Activated CD8-positive, alpha-beta memory T cell treated with anti-CD3 and anti-CD28 coated beads for 36 hours (primary cell): ENCODE results near the gene TMED9. TPM values are rescaled to one million over a fixed set of nuclear protein-coding genes. Genes with fewer than 3 reads are reported as not detected.
"Not testable (repeated sequence)": the region's sequence is repeated elsewhere in the genome, so short reads cannot be mapped to it uniquely, and the experiment has no call there.

Source experiments
- CTCF ChIA-PET: fragments of 350-600 bp; sonication (Branson Sonifier 250); formaldehyde crosslinking; loops from one replicate; lab custom pipeline; 2021; ENCODE audit warnings: antibody characterized with exemption; lab: Charles Lee
- POLR2A ChIA-PET: fragments of 350-600 bp; sonication (Branson Sonifier 250); formaldehyde crosslinking; loops from one replicate; lab custom pipeline; 2021; ENCODE audit warnings: antibody characterized with exemption; lab: Charles Lee
- total RNA-seq, 2 experiments: library from RNA; stranded (reverse); gene quantifications; one replicate each; pipeline ENCODE4 v1.2.3, GENCODE V29; 2021

Gene TMED9
- 100 to 1,000 TPM; 136 to 137 TPM for total RNA-seq

DNA sequence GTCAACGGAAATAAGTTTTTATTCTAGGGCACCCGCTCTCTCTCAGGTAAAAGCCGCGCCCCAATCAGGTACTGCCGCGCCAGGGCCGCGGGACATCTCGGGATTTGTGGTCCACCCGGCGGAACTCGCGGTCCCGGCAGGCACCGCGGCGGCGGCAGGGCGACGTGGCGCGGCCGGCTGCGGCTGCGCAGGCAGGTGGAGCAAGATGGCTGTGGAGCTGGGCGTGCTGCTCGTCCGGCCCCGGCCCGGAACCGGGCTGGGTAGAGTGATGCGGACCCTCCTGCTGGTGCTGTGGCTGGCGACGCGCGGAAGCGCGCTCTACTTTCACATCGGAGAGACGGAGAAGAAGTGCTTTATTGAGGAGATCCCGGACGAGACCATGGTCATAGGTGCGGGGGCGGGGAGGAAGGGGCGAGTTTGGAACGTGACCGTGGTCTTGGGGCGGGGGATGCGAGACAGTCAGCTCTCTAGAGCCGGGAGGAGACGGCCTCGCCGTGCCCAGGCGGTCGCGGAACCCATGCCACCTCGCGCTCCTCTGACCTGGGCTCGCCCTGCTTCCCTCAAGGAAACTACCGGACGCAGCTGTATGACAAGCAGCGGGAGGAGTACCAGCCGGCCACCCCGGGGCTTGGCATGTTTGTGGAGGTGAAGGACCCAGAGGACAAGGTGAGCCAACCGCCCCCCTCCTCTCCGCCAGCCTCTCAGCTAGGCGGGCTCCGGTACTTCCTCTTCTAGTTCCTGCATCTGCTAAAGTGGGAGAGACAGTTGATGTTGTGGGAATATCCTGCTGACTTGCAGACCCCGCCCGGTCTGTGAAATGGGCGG lies at the start of gene TMED9:
Gene TMED9 (plus strand): TSS at position 194 of the 825 bp plus-strand sequence. CDS start 12 bp downstream, at position 206.
- CTCF ChIA-PET, result interaction anchor here (0.6 to 1.5 kb wide), 3 partner anchors 11 to 243 kb away, joined by 3 read pairs; no protein-coding TSS in a partner anchor

DNA sequence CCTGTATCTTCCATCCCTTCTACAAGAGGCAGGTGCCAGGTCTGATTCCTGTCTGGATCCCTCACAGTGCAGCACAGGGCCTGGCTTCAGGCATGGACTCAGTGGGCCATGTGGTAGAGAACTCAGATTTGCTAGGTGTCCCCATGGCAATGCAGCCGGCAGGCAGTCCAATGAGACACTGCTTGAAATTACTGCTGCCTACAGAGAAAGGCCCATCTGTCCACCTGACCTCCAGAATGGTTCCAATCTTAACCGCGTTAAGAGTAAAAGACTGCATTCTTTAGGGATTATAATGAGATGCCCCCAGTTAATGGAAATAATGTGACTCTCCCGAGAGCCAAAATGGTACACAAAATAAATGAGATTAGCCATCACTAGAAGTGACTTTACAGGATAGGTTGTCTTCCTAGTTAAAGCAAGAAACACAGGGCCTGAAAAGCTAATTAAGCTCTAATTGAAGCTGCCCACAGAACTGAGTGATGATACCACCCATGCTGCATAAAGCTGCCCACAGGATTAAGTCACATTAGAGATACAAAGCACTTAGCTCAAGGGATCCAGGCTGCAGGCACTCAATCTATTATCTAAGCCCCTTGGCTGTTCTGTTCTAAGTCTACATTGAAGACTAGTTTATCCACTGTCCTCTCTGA lies 49.1 kb upstream of the TMED9 start:
- POLR2A ChIA-PET, result no interaction called here
- CTCF ChIA-PET, result no interaction called here

More for the DNA sequence above, at the start of gene TMED9:
- POLR2A ChIA-PET, result interaction anchor here (1.4 to 1.8 kb wide), 2 partner anchors 9 to 76 kb away, joined by 4 to 10 read pairs; partner anchors contain the start of gene DDX41

DNA sequence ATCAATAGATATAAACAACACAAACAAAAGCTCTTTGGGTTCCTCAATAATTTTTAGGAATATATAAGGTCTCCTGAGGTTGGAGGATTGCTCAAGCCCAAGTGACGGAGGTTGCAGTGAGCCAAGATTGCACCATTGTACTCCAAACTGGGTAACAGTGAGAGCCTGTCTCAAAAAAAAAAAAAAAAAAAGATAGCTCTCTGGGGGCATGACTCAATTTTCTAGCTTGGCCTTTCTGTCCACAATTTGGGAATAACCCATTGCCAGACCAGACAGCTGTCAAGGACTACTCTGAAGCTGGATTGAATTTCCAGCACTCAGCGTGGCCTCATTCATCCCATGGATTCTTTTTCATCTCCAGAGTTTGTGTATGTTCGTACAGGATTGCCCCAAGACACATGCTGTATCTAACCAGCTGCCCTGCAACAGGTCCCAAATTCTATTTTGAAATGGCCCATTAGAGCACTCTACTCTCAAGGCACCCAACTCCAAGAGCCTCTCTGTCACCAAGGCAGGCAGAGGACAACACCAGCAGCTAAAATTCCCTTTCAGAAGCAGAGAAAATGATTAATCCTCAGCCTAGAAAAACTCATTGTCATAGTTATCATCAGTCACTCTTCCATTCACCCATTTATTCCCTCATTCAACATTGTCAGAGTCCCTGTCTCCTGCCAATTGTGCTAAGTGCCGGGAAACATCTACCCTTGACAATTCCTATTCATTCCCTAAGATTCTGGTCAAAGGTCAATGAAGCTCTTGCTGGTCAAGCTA lies 46.3 kb upstream of the TMED9 start:
- ChIA-PET CTCF (interaction anchor here (0.5 to 1.1 kb wide), 2 partner anchors 39 to 155 kb away, joined by 3 to 5 read pairs; no protein-coding TSS in a partner anchor), POLR2A (no interaction called here)

DNA sequence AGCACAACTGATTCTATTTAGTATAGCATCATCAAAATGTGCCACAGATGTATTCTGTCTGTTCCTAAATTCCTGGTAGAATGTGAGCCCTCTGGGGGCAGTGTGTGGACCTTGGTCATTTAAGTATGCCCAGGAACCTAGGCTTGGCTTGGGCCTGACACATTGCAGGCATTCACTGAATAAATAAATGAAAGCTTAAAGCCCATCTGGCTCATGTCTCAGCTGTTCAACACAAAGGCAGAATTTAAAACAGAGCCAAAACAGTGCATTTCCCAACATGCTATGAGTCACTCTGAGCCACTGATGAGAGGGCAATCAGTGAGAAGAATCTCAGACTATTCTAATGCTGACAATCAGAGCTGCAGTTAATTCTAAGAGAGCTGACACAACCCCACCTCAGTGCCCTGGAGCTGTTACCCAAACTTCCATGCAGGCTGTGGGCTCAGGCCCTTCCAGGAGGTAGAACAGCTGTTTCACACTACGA lies 45.7 kb upstream of the TMED9 start:
- ChIA-PET POLR2A (no interaction called here), CTCF (interaction anchor here (0.5 to 1.1 kb wide), 3 partner anchors 40 to 522 kb away, joined by 3 to 5 read pairs (median 3); no protein-coding TSS in a partner anchor)

DNA sequence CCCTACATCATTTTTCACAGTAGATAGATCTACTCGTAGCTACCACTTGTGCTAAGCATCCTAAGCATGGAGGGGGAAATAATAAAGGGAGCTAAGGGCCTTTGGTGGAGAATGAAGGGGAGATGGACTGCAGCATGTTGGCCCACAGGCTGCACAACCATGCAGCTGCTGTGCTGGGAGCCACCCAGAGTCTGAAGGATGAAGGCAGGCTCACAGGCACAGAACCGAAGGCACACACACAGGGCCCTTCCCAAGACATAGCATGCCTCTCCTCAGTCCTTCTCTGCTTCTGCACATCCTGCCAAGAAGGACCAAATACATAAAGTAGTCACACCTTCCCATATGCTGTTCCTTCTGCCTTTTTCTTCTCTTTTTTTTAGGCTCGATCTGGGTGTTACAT lies 44.3 kb upstream of the TMED9 start:
- ChIA-PET POLR2A (interaction anchor here (0.5 to 0.7 kb wide), 2 partner anchors 50 to 574 kb away, joined by 3 to 5 read pairs; no protein-coding TSS in a partner anchor), CTCF (no interaction called here)

DNA sequence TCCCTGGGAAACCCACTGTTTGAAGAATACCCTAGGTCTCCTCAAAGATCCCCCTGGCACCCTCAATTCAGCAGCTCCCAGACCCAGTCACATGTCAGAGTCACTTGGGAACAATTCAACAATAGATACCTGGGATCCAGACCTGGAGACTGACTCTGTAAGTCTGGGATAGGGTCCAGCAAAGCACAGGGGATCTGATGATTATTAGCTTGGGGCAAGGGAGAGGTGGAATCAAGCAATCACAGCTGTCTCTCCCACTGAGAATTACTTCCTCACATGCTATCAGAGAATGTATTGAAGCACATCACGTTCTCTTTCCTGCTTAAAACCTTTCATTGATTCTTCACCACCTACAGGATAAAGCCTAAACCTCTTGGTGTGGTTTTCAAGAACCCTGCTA lies 43.5 kb upstream of the TMED9 start:
- ChIA-PET POLR2A (interaction anchor here (0.7 kb wide), 1 partner anchor 574 kb away, joined by 3 read pairs; no protein-coding TSS in a partner anchor), CTCF (interaction anchor here (0.7 kb wide), 1 partner anchor 528 kb away, joined by 5 read pairs; no protein-coding TSS in a partner anchor)

DNA sequence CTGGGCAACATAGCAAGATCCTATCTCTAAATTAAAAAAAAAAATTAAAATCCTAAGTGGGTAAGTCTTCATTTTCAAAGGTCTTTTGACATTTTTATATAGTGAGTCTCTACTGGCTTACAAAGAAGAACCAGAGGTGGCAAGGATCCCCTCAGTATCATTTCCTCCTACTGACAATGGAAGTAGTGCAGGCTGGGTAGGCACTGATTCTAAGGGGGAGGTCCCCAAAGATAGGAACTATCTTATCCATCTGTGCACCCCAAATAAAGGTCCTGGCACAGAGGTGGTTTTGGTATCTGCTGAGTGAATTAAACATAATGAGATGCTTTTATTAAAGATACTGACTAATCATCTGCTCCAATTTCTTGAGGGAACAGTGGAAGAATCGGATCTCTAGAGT lies 41.9 kb upstream of the TMED9 start:
- POLR2A ChIA-PET, result no interaction called here
- CTCF ChIA-PET, result no interaction called here

DNA sequence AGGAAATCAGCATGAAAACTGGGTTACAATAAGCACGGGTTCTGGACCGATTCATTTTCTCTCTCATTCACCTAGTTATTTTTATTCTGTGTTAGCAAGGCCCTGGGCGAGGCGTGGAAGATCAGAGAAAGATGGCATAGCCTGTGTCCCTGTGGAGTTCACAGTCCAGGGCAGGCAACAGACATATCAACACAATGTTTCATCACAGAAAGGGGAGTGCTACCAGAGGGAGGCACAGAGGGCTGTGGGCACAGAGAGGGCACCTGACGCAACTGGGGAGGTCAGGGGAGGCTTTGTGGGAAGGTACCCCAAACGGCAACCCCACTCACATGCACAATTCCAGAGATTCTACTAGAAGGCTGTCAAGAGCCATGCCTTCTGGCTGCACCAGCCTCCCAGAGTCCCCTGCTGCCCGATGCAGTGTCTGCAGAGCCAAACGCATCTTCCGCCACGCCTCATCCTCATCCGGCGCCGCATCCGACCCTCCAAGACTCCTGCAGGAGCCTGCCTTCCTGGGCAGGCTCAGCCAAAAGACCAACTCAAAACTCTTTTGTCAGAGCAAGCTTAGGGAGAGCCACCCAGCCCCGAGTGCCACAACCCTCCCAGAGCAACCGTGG lies 39.1 kb upstream of the TMED9 start:
- ChIA-PET POLR2A (no interaction called here), CTCF (interaction anchor here (1.7 kb wide), 1 partner anchor 34 kb away, joined by 4 read pairs; no protein-coding TSS in a partner anchor)

DNA sequence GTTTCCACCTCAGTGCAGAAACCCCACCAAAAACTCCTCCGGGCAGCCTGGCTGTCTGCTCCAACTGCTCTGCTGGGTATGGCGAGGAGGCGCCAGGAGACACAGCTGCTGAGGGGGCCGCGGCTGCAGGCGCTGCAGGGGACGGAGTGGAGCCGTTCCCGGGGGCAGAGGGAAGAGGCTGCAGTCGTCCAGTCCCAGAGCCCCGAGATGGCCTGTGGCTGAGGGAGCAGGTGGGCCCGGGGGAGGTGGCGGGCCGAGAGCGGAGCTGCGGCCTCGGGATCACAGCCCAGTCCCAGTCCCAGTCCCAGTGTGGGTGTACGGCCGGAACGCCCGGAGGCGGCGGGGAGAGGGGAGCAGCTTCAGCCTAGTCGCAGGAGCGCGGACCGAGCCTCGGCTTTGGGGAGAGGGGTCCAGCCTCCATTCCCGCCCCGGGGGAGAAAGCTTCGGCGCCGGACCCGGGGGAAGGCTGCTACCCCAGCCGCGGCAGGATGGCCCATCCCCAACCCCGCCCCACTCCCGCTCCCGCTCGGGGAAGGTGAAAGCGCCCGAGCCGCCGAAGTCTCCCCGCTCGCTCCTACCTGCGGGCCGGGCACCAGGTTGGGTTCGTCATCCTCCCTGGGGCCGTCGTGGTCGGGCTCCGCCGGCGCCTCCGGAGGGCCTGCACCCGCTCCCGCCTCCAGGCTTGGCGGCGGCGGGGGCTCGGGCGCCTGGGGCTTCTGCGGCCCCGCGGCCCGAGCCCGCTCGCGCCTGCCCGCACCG lies 38.2 kb upstream of the TMED9 start:
- ChIA-PET CTCF (interaction anchor here (1.7 kb wide), 1 partner anchor 33 kb away, joined by 4 read pairs; no protein-coding TSS in a partner anchor), POLR2A (interaction anchor here (0.6 kb wide), 1 partner anchor 44 kb away, joined by 3 read pairs; no protein-coding TSS in a partner anchor)

DNA sequence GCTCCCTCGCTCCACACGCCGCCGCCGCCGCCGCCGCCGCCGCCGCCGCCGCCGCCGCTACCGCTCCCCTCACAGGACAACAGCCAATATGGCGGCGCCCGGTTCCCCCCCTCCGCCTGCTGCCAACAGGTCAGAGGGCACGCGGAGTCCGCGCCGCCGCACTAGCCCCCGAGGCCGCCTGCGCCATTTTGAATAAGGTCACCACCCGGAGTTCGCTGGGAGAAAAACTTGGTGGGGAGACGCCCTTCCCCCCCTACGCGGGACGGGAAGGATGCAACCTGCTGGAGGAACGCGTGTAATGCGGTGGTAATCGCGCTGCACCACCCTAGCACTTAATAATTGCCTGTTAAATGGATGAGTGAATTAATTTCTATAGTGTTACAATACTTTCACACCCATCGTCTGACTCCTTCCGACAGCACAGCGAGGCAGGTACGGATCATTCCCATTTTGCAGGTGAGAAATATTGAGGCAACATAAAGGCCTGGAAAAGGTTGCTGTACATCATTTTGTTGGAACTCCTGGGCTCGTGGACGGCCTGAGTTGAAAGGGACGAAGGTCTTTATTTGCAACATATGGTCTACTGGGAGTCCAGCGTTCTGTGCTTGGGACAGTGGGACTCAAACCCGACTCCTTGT lies 37.4 kb upstream of the TMED9 start, which contains the start of gene FAM193B:
Gene FAM193B (minus strand): TSS at position 90 of the 638 bp plus-strand sequence. CDS start 105 bp downstream, outside the sequence.
- POLR2A ChIA-PET, result interaction anchor here (0.6 kb wide), 1 partner anchor 44 kb away, joined by 3 read pairs; no protein-coding TSS in a partner anchor
- CTCF ChIA-PET, result no interaction called here

DNA sequence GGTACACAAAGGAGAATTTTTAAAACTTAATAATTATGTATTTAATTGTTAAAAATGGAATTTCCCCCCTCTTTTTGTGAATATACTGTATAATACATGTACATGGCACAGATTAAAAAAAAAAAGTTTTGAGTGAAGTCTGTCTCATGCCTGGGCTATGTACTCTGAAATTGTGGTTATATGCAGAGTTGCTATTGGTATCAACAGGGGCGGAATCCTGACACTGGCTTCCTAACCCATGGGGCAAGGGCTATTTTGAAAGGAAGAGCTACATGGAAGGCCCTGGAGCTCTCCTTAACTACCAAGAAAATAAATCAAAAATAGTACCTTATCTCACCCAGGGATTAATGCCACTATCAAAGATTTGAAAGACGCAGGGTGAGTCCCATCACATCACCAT lies 36.8 kb upstream of the TMED9 start:
- POLR2A ChIA-PET, result no interaction called here
- CTCF ChIA-PET, result no interaction called here

DNA sequence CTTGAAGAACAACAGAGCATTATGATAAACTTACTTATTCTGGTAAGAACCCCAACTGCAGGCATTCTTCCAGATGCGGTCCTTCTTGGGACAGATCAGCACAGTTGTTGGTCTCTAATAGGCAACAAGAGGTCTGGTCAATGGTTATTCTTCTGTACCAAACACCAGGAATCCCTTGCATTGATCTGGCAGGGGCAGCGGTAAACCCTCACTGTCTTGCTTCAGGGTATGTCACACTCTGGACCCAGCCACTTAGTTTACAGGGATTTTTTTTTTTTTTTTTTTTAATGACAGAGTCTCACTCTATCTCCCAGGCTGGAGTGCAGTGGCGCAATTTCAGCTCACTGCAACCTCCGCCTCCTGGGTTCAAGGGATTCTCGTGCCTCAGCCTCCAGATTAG lies 36.3 kb upstream of the TMED9 start:
- ChIA-PET CTCF (no interaction called here), POLR2A (no interaction called here)

DNA sequence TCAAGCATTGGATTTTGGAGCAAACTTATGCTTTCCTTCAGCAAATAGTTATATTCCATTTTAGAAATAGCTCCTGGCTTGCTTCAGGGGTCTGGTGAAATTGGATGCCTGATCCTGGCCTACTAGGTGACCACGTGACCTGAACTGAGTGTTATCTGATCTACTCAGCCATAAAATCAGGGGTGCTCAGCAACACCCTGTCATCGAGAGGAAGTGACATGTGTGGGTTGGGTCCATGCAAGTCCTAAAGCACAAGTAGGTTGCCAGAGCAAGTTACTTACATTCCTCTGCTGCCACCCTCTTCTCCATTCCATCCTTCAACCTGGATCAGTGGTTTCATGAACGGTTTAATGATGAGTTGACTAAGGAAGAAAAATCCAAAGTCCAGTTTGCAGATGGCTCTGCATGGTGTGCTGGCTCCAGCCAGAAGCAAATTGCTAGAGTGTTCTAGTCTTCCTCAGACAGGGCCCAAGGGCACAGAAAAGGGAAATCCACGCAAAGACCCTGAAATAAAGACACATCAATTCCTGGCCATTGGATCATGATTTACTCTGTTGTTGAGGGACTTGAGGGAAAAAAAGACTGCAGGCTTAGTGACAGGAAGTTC lies 34.9 kb upstream of the TMED9 start:
- CTCF ChIA-PET, result interaction anchor here (0.6 kb wide), 1 partner anchor 22 kb away, joined by 4 read pairs; no protein-coding TSS in a partner anchor
- POLR2A ChIA-PET, result no interaction called here

DNA sequence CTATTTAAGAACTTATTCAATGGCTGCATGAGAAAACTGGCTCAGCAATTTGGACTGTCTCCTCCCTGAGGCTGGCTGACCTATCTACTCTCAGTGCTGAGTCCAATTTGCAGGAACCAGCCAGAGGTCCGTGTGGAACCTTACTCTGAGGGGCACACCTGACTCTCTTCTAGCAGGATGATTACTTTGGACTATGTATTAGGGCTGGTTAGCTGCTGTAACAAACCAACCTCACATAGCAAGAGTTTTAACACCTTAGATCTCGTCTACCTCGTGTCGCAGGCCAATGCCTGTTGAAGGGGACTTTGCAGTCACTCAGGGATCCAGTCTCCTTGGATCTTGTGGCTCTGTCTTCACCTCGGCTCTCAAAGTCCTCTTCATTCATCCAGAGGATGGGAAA lies 34.2 kb upstream of the TMED9 start:
- CTCF ChIA-PET, result no interaction called here

DNA sequence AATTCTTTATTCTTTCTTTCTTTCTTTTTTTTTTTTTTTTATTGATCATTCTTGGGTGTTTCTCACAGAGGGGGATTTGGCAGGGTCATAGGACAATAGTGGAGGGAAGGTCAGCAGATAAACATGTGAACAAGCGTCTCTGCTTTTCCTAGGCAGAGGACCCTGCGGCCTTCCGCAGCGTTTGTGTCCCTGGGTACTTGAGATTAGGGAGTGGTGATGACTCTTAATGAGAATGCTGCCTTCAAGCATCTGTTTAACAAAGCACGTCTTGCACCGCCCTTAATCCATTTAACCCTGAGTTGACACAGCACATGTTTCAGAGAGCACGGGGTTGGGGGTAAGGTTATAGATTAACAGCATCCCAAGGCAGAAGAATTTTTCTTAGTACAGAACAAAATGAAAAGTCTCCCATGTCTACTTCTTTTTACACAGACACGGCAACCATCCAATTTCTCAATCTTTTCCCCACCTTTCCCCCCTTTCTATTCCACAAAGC lies 32.5 kb upstream of the TMED9 start:
- CTCF ChIA-PET, POLR2A ChIA-PET: not testable (repeated sequence)

More for the DNA sequence above, 34.2 kb upstream of the TMED9 start:
- POLR2A ChIA-PET, result no interaction called here

DNA sequence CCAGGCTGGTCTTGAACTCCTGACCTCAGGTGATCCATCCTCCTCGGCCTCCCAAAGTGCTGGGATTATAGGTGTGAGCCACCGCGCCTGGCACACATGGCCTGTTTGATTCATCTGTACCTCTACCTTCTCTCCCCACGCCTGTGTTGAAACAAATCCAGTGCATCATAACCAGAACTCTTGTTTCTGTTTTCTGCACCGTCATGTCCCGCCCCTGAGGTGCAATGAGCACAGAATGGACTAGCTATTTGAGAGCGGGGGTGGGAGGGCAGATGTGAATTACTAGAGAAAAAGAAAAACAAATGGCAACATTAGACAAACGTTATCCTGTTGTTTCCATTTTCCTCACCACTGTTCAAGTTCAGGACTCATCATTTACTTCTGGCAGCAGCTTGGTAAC lies 27.0 kb upstream of the TMED9 start:
- CTCF ChIA-PET, result no interaction called here
- POLR2A ChIA-PET, result no interaction called here
